Kidney glomerular epithelial cell (primary cell): ENCODE measurements around the gene KCTD10.
"Not testable (repeated sequence)": the region's sequence is repeated elsewhere in the genome, so short reads cannot be mapped to it uniquely, and the experiment has no call there.

Source experiments
- DNase-seq: peaks from one replicate; lab custom pipeline; 2025; lab: John Stamatoyannopoulos, UW

The KCTD10 gene

DNA sequence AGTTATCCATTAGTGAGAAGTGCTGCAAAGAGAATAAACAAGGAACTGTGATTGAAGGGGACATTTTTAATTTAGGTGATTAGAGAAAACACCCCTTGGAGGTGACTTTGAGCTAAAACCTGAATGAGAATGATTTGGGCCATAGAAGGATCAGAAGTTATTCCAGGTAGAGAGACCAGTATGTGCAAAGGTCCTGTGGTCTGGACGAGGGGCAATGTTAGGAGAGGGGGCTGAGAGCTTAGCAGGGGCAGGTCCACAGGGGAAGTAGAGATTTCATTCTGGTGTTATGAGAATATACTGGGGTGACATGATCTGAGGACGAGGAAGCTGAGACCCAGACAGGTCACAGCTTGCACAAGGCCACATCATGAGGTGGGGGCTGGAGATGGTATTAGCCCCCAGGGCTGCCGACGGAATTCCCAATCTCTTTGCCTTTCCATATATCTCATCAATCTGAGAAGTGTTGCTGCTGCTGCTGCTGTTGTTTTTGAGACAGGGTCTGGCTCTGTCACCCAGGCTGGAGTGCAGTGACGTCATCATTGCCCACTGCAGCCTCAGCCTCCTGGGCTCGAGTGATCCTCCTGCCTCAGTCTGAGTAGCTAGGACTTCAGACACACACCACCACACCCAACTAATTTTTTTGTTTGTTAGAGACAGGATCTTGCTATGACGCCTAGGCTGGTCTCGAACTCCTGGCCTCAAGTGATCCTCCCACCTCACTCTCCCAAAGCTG is 55.6 kb downstream of the KCTD10 start:
- no peak for DNase-seq

DNA sequence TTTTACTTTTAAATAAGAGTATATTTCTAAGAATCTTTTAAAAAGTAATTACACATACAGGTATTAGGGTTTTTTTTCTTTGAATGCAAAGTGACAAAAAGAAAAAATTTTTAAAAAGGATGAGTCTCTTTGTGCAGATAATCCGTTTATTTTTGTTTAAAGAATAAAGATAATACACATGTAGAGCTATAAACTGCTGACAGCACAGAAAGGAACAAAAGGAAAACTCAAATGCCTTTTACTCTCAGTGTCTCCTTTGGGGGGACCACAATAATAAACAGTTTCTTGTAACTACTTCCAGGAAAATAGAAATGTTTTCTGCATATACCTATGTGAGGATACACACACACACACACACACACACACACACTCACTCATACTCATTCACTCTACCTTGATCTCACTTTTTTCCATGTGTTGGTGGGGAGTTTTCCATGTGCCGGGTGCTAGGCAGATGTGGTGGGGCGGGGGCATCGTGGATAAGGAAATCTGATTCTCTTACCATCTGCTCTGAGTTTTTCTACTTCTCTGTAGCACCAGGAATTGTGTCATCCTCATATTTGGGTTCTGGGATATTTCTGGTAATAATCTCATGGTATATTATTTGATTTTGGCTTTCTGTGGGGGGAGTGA is 58.1 kb downstream of the KCTD10 start:
- no peak for DNase-seq

- DNase-seq, result not testable (repeated sequence)
Observed at GRCh38 chr12:109406147-109406546, 71.0 kb downstream of the KCTD10 start.

DNA sequence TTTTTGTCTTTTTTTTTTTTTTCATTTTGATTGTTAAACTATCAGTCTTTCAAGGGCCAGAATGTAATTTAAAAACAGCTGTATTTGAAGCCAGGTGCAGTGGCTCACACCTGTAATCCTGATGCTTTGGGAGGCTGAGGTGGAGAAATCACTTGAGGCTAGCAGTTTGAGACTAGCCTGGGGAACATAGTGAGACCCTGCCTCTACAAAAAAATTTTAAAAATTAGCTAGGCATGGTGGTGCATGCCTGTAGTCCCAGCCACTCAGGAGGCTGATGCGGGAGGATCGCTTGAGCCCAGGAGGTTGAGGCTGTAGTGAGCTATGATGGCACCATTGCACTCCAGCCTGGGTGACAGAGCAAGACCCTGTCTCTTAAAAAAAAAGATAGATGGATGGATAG is 72.3 kb downstream of the KCTD10 start:
- DNase-seq, result not testable (repeated sequence)
